GM23338 (cell line): ENCODE measurements around the gene TDRD7.

Experiments
- CREB1 ChIP-seq: fragments of 250-450 bp; sonication (Bioruptor Pico); IDR thresholded peaks from 2 replicates; pipeline ENCODE4 v1.5.0; 2020; ENCODE audit warnings: low read depth, mild to moderate bottlenecking, moderate library complexity
- EZH2 ChIP-seq: fragments of 200-600 bp; sonication (generic); IDR thresholded peaks from one replicate; pipeline ENCODE4 v1.8.0; 2017; ENCODE audit warnings: antibody characterized with exemption, mild to moderate bottlenecking, low read depth; ENCODE audit not compliant: unreplicated experiment
- EZH2phosphoT487 ChIP-seq: fragments of 200-600 bp; sonication (generic); IDR thresholded peaks from one replicate; pipeline ENCODE4 v1.8.1; 2018; ENCODE audit warnings: antibody characterized with exemption; ENCODE audit not compliant: unreplicated experiment
- POLR2AphosphoS5 ChIP-seq: IDR thresholded peaks from 2 replicates; pipeline ENCODE4 v1.6.1; 2016; ENCODE audit warnings: antibody characterized with exemption, low read depth
- STAT1 ChIP-seq: IDR thresholded peaks from one replicate; pipeline ENCODE4 v1.6.1; 2016; ENCODE audit warnings: antibody characterized with exemption; ENCODE audit not compliant: unreplicated experiment
- ZNF331 ChIP-seq: fragments of 250-450 bp; sonication (Bioruptor Pico); IDR thresholded peaks from 2 replicates; pipeline ENCODE4 v1.5.0; 2020; ENCODE audit warnings: low read depth, mild to moderate bottlenecking, moderate library complexity
- TF ChIP-seq, protein P1 (sequence below), 2 experiments: fragments of 200-600 bp in 1 of 2; sonication (generic) in 1 of 2; conservative IDR thresholded peaks; 2 replicates each; pipeline versions ENCODE4 v1.5.1 to v1.6.1; 2016 to 2017; ENCODE audit warnings: antibody characterized with exemption in 2 of 2, low read depth in 2 of 2, mild to moderate bottlenecking in 2 of 2, moderate library complexity in 1 of 2
- TF ChIP-seq, protein P2 (sequence below): IDR thresholded peaks from one replicate; pipeline ENCODE4 v1.6.1; 2018; ENCODE audit warnings: antibody characterized with exemption; ENCODE audit not compliant: unreplicated experiment
- TF ChIP-seq, protein P3 (sequence below): IDR thresholded peaks from 2 replicates; pipeline ENCODE4 v1.6.1; 2016; ENCODE audit warnings: antibody characterized with exemption

DNA sequence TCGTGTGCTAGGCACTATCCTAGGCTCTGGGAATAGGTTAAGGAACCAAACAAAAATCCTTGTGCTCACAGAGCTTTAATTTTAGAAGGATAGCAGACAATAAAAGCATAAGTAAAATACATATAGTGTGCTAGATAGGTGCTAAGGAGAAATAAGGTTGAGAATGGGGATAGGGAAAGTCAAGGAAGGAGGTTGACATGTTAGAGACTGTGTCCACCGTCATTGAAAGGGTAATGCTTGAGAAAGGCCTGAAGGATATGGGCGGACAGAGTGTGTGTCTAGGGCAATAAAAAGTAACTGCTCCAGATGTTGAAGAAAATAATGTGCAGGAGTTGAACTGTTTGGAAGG is 482 bp upstream of the TDRD7 start:
- TF ChIP-seq, protein P1, sequence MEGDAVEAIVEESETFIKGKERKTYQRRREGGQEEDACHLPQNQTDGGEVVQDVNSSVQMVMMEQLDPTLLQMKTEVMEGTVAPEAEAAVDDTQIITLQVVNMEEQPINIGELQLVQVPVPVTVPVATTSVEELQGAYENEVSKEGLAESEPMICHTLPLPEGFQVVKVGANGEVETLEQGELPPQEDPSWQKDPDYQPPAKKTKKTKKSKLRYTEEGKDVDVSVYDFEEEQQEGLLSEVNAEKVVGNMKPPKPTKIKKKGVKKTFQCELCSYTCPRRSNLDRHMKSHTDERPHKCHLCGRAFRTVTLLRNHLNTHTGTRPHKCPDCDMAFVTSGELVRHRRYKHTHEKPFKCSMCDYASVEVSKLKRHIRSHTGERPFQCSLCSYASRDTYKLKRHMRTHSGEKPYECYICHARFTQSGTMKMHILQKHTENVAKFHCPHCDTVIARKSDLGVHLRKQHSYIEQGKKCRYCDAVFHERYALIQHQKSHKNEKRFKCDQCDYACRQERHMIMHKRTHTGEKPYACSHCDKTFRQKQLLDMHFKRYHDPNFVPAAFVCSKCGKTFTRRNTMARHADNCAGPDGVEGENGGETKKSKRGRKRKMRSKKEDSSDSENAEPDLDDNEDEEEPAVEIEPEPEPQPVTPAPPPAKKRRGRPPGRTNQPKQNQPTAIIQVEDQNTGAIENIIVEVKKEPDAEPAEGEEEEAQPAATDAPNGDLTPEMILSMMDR (conservative IDR thresholded peaks at IDR 0.05; ENCODE audit: low read depth in 2 of 2) = no peak
- no peak for TF ChIP-seq EZH2
- TF ChIP-seq EZH2phosphoT487 = no peak
- no peak for TF ChIP-seq ZNF331 (CRISPR knock-in tag)
- no peak for TF ChIP-seq POLR2AphosphoS5
- TF ChIP-seq CREB1 = no peak
- TF ChIP-seq, protein P2, sequence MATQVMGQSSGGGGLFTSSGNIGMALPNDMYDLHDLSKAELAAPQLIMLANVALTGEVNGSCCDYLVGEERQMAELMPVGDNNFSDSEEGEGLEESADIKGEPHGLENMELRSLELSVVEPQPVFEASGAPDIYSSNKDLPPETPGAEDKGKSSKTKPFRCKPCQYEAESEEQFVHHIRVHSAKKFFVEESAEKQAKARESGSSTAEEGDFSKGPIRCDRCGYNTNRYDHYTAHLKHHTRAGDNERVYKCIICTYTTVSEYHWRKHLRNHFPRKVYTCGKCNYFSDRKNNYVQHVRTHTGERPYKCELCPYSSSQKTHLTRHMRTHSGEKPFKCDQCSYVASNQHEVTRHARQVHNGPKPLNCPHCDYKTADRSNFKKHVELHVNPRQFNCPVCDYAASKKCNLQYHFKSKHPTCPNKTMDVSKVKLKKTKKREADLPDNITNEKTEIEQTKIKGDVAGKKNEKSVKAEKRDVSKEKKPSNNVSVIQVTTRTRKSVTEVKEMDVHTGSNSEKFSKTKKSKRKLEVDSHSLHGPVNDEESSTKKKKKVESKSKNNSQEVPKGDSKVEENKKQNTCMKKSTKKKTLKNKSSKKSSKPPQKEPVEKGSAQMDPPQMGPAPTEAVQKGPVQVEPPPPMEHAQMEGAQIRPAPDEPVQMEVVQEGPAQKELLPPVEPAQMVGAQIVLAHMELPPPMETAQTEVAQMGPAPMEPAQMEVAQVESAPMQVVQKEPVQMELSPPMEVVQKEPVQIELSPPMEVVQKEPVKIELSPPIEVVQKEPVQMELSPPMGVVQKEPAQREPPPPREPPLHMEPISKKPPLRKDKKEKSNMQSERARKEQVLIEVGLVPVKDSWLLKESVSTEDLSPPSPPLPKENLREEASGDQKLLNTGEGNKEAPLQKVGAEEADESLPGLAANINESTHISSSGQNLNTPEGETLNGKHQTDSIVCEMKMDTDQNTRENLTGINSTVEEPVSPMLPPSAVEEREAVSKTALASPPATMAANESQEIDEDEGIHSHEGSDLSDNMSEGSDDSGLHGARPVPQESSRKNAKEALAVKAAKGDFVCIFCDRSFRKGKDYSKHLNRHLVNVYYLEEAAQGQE = no peak
- TF ChIP-seq, protein P3, sequence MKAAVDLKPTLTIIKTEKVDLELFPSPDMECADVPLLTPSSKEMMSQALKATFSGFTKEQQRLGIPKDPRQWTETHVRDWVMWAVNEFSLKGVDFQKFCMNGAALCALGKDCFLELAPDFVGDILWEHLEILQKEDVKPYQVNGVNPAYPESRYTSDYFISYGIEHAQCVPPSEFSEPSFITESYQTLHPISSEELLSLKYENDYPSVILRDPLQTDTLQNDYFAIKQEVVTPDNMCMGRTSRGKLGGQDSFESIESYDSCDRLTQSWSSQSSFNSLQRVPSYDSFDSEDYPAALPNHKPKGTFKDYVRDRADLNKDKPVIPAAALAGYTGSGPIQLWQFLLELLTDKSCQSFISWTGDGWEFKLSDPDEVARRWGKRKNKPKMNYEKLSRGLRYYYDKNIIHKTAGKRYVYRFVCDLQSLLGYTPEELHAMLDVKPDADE = no peak
- TF ChIP-seq STAT1 = no peak
